ENCODE results near the gene CDH23. TPM values are rescaled to one million over a fixed set of nuclear protein-coding genes. Genes with fewer than 3 reads are reported as not detected.

Gene CDH23
- 10 to 100 TPM; 14.4 to 29.6 (median 19.7) TPM for total RNA-seq

- 0% methylated on average over 5 of the region's 91 CpGs for WGBS
- Histone ChIP-seq H3K4me1 (peaks cover 20 to 32% (median 26%) of the 10 kb centered on the region in 4 donors), H3K27ac (replicated peaks in 1 of 4) (peak within 1 kb of the TSS; percentile 77 to 86 (median 79)), H3K27me3 (peaks cover 0 to 36% (median 0%) of the 10 kb centered on the region in 4 donors), H3K36me3 (no peaks in the 10 kb centered on the region), H3K4me3 (peak within 1 kb of the TSS; percentile 70 to 85 (median 74)), H3K9me3 (no peaks in the 10 kb centered on the region)
- TF ChIP-seq POLR2AphosphoS5 (IDR thresholded peaks at IDR 0.05) (no peak), POLR2A (IDR thresholded peaks at IDR 0.05; ENCODE audit: low read depth) (no peak), EP300 (IDR thresholded peaks at IDR 0.05) (no peak), CTCF (IDR thresholded peaks at IDR 0.05) (no peak)
- intact Hi-C loops (cut with DNase I), result loop anchor here (2.0 to 5.0 kb wide), 4 partner anchors 75 to 415 kb away; partner anchors contain the start of gene SLC29A3
- DNase-seq (ENCODE audit: extremely low spot score), result no peak
Observed at GRCh38 chr10:71396711-71397295, at the start of gene CDH23. Gene CDH23, plus strand, starts transcription at chr10:71396920. Its CDS starts 42,912 bp downstream, at chr10:71439832.

GRCh38 chr10:71347587-71348395 is 48.9 kb upstream of the CDH23 start:
- TF ChIP-seq EP300 (IDR thresholded peaks at IDR 0.05), result no peak
- no peak for TF ChIP-seq CTCF (IDR thresholded peaks at IDR 0.05)
- no peak for TF ChIP-seq POLR2AphosphoS5 (IDR thresholded peaks at IDR 0.05)
- no peak for TF ChIP-seq POLR2A (IDR thresholded peaks at IDR 0.05; ENCODE audit: low read depth)
- intact Hi-C loops (cut with DNase I), result no loop called here
- 91% methylated on average over 14 of the region's 14 CpGs for WGBS
- no peaks in the 10 kb centered on the region for H3K9me3 ChIP-seq
- peaks cover 0 to 16% (median 12%) of the 10 kb centered on the region in 4 donors for H3K4me1 ChIP-seq
- H3K4me3 ChIP-seq, result no peak overlapping the region
- H3K27ac ChIP-seq (replicated peaks in 1 of 4), result no peak overlapping the region
- DNase-seq (ENCODE audit: extremely low spot score), result no peak
- no peaks in the 10 kb centered on the region for H3K27me3 ChIP-seq
- peaks cover 0 to 30% (median 9%) of the 10 kb centered on the region in 4 donors for H3K36me3 ChIP-seq

- Histone ChIP-seq H3K4me1 (peaks cover 0 to 5% (median 1%) of the 10 kb centered on the region in 4 donors), H3K9me3 (no peaks in the 10 kb centered on the region), H3K27ac (replicated peaks in 1 of 4) (no peak overlapping the region), H3K36me3 (peaks cover 0 to 41% (median 10%) of the 10 kb centered on the region in 4 donors), H3K4me3 (no peak overlapping the region), H3K27me3 (no peaks in the 10 kb centered on the region)
- no peak for DNase-seq (ENCODE audit: extremely low spot score)
- intact Hi-C loops (cut with DNase I), result no loop called here
- TF ChIP-seq POLR2AphosphoS5 (IDR thresholded peaks at IDR 0.05) (no peak), POLR2A (IDR thresholded peaks at IDR 0.05; ENCODE audit: low read depth) (no peak), EP300 (IDR thresholded peaks at IDR 0.05) (no peak), CTCF (IDR thresholded peaks at IDR 0.05) (no peak)
- WGBS, result no CpG with 5 or more reads among the region's 1 CpG
Observed at GRCh38 chr10:71348850-71349249, 47.9 kb upstream of the CDH23 start.

- 97% methylated on average over 7 of the region's 7 CpGs for WGBS
- Histone ChIP-seq H3K27me3 (no peaks in the 10 kb centered on the region), H3K9me3 (no peaks in the 10 kb centered on the region), H3K27ac (replicated peaks in 1 of 4) (no peak overlapping the region), H3K4me1 (no peaks in the 10 kb centered on the region), H3K36me3 (peaks cover 0 to 46% (median 10%) of the 10 kb centered on the region in 4 donors), H3K4me3 (no peak overlapping the region)
- no peak for DNase-seq (ENCODE audit: extremely low spot score)
- no peak for TF ChIP-seq POLR2AphosphoS5 (IDR thresholded peaks at IDR 0.05)
- no peak for TF ChIP-seq EP300 (IDR thresholded peaks at IDR 0.05)
- no peak for TF ChIP-seq CTCF (IDR thresholded peaks at IDR 0.05)
- no peak for TF ChIP-seq POLR2A (IDR thresholded peaks at IDR 0.05; ENCODE audit: low read depth)
- intact Hi-C loops (cut with DNase I), result no loop called here
Observed at GRCh38 chr10:71349406-71349805, 47.3 kb upstream of the CDH23 start.
